Smooth muscle cell (in vitro differentiated cells): ENCODE data around the gene LYPD5. TPM values are rescaled to one million over a fixed set of nuclear protein-coding genes. Genes with fewer than 3 reads are reported as not detected.
"Not testable (repeated sequence)": the region's sequence is repeated elsewhere in the genome, so short reads cannot be mapped to it uniquely, and the experiment has no call there.

Experiments
- DNase-seq: peaks from one replicate; lab custom pipeline; 2025; ENCODE audit not compliant: unreplicated experiment; lab: John Stamatoyannopoulos, UW
- H2AFZ ChIP-seq: fragments of 200-600 bp; sonication (generic); 2 replicates; pipeline ENCODE4 v1.6.0; 2016; ENCODE audit warnings: antibody characterized with exemption, low read depth, mild to moderate bottlenecking
- H3F3A ChIP-seq: fragments of 200-600 bp; sonication (generic); 2 replicates; pipeline ENCODE4 v1.6.0; 2017; ENCODE audit warnings: antibody characterized with exemption, low read depth
- H3K27ac ChIP-seq: fragments of 200-600 bp; sonication (generic); 2 replicates; pipeline ENCODE4 v1.5.1; 2016; ENCODE audit warnings: low read depth, mild to moderate bottlenecking
- H3K27me3 ChIP-seq: fragments of 200-600 bp; sonication (generic); 2 replicates; pipeline ENCODE4 v1.6.1; 2016; ENCODE audit warnings: low read depth, mild to moderate bottlenecking
- H3K36me3 ChIP-seq: fragments of 200-600 bp; sonication (generic); 2 replicates; pipeline ENCODE4 v1.5.1; 2016; ENCODE audit warnings: low read depth
- H3K4me1 ChIP-seq: fragments of 200-600 bp; sonication (generic); 2 replicates; pipeline ENCODE4 v1.5.1; 2016; ENCODE audit warnings: low read depth
- H3K4me2 ChIP-seq: fragments of 200-600 bp; sonication (generic); 2 replicates; pipeline ENCODE4 v1.6.0; 2016; ENCODE audit warnings: mild to moderate bottlenecking
- H3K4me3 ChIP-seq: fragments of 200-600 bp; sonication (generic); 2 replicates; pipeline ENCODE4 v1.5.1; 2016; ENCODE audit warnings: mild to moderate bottlenecking
- H3K79me2 ChIP-seq: fragments of 200-600 bp; sonication (generic); 2 replicates; pipeline ENCODE4 v1.6.0; 2016; ENCODE audit warnings: low read depth, mild to moderate bottlenecking
- H3K9ac ChIP-seq: fragments of 200-600 bp; sonication (generic); 2 replicates; pipeline ENCODE4 v1.6.0; 2016; ENCODE audit warnings: low read depth
- H3K9me3 ChIP-seq: fragments of 200-600 bp; sonication (generic); replicated peaks from 2 replicates; pipeline ENCODE4 v1.5.1; 2016; ENCODE audit warnings: low read depth
- H4K20me1 ChIP-seq: fragments of 200-600 bp; sonication (generic); 2 replicates; pipeline ENCODE4 v1.6.0; 2016; ENCODE audit warnings: low read depth
- WGBS: methylation state at CpG from one replicate; pipeline ENCODE4 v1.1.7; 2016; ENCODE audit warnings: low lambda C conversion rate; 5-methylcytosine and 5-hydroxymethylcytosine counted together
- polyA plus RNA-seq: library from polyadenylated mRNA; unstranded; fragments of >200 nt; fragmentation: Nextera tagmentation; extraction: Ambion mirVana; gene quantifications from 2 replicates; pipeline ENCODE4 v1.2.1, GENCODE V29; 2016
- total RNA-seq: library from RNA; depleted of rRNA; stranded (reverse); fragments of >200 nt; gene quantifications from 2 replicates; pipeline ENCODE4 v1.2.3, GENCODE V29; 2014
- TF ChIP-seq, protein P1 (sequence below): fragments of 200-600 bp; sonication (generic); IDR thresholded peaks from 2 replicates; pipeline ENCODE4 v1.5.1; 2017; ENCODE audit warnings: borderline replicate concordance, mild to moderate bottlenecking, antibody characterized with exemption; ENCODE audit not compliant: insufficient read depth, poor library complexity, severe bottlenecking

Gene LYPD5
- total and polyA plus RNA-seq, 2 experiments from 2014 or later: 2.7 to 3.1 TPM

DNA sequence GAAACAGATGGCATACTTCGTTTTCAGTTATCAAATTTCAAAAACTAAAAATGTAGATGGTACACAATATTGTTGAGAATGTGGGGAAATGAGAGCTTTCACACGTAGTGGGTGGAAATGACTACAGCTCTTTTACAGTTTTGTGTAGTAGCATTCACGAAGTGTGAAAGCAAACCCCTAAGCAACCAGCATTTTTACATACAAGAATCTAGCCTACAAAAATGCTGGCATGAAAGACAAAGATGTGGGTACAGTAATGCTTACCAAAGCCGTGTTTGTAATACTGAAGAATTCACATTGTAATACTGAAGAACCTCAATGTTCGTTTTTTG, 18.6 kb upstream of the LYPD5 start:
- WGBS: 62% methylated on average over 5 of the region's 5 CpGs
- Histone ChIP-seq H3K27ac (no peak overlapping the region), H2AFZ (no peak overlapping the region), H3K27me3 (no peaks in the 10 kb centered on the region), H3K79me2 (no peaks in the 10 kb centered on the region), H3K4me1 (no peaks in the 10 kb centered on the region), H3K4me2 (no peak overlapping the region), H3K9me3 (no peaks in the 10 kb centered on the region), H3K36me3 (no peaks in the 10 kb centered on the region), H4K20me1 (no peaks in the 10 kb centered on the region), H3F3A (no peaks in the 10 kb centered on the region), H3K4me3 (no peak overlapping the region), H3K9ac (no peak overlapping the region)
- DNase-seq: no peak
- TF ChIP-seq, protein P1, sequence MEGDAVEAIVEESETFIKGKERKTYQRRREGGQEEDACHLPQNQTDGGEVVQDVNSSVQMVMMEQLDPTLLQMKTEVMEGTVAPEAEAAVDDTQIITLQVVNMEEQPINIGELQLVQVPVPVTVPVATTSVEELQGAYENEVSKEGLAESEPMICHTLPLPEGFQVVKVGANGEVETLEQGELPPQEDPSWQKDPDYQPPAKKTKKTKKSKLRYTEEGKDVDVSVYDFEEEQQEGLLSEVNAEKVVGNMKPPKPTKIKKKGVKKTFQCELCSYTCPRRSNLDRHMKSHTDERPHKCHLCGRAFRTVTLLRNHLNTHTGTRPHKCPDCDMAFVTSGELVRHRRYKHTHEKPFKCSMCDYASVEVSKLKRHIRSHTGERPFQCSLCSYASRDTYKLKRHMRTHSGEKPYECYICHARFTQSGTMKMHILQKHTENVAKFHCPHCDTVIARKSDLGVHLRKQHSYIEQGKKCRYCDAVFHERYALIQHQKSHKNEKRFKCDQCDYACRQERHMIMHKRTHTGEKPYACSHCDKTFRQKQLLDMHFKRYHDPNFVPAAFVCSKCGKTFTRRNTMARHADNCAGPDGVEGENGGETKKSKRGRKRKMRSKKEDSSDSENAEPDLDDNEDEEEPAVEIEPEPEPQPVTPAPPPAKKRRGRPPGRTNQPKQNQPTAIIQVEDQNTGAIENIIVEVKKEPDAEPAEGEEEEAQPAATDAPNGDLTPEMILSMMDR: no peak

DNA sequence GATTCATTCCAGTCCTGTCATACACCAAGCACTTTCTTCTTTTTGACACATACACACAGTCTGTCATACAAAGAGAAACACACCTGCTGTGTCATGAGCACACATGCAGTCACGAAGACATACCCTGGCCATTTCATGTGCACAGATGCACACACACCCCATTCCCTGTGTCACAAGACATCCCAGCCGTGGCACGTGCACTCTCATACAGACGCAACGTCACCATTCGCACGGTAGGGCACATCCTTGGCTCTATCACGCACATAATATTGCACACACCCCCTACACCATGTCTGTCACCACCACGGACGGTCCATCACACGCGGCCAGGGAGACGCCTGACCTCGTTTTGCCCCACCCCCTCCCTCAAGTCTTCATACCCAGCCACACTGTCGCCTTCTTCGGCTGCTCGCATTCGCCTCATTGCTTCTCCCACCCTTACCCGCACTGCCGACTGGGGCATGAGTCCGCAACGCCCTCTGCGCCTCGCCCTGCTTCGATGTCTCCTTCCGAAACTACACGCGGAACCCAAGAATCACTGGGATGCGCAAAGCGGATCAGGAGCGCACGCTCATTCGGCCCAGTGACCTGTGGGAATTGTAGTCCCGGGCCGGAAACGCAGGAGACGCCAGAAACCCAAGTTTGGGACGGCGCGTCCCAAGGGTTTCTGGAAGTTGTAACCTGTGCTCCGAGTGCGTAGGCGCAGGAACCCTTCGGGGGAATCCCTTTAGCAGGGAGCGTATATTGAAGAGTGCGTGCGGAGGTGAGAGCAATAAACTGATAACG, 18.0 kb upstream of the LYPD5 start:
- Histone ChIP-seq H3K9me3 (no peaks in the 10 kb centered on the region), H3K9ac (no peak overlapping the region), H2AFZ (no peak overlapping the region), H3K36me3 (no peaks in the 10 kb centered on the region), H3K27me3 (no peaks in the 10 kb centered on the region), H3K4me1 (no peaks in the 10 kb centered on the region), H3K4me3 (no peak overlapping the region), H3K4me2 (no peak overlapping the region), H3K79me2 (no peaks in the 10 kb centered on the region), H3K27ac (no peak overlapping the region), H3F3A (no peaks in the 10 kb centered on the region), H4K20me1 (no peaks in the 10 kb centered on the region)
- WGBS: 87% methylated on average over 48 of the region's 48 CpGs
- DNase-seq: no peak
- TF ChIP-seq, protein P1: no peak

DNA sequence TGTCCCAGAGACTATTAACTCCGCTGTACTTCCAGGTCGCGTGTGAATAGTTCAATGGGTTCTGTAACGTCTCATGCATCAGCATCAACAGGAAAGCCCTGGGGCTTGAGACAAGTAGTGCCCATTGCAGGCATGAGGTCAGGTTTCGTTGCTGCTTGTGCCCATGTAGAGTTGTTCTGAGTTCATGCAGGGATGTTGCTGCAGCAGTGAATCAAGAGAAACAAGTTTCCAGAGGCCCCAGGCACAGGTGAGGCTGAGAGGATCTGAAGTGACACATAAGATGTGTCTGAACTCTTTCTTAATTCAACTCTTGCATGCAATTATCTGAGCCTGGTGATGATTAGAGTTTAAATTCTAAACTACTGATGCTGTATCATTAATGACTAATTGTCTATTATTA, 16.3 kb upstream of the LYPD5 start:
- H3K36me3 ChIP-seq: no peaks in the 10 kb centered on the region
- H3K4me2 ChIP-seq: no peak overlapping the region
- TF ChIP-seq, protein P1: no peak
- no peaks in the 10 kb centered on the region for H3K79me2 ChIP-seq
- no peaks in the 10 kb centered on the region for H3K27me3 ChIP-seq
- no peak overlapping the region for H3K27ac ChIP-seq
- H3K9me3 ChIP-seq: no peaks in the 10 kb centered on the region
- no peaks in the 10 kb centered on the region for H4K20me1 ChIP-seq
- WGBS: 78% methylated on average over 5 of the region's 5 CpGs
- H3K4me3 ChIP-seq: no peak overlapping the region
- no peaks in the 10 kb centered on the region for H3K4me1 ChIP-seq
- no peak for DNase-seq
- no peaks in the 10 kb centered on the region for H3F3A ChIP-seq
- H3K9ac ChIP-seq: no peak overlapping the region
- H2AFZ ChIP-seq: no peak overlapping the region

DNA sequence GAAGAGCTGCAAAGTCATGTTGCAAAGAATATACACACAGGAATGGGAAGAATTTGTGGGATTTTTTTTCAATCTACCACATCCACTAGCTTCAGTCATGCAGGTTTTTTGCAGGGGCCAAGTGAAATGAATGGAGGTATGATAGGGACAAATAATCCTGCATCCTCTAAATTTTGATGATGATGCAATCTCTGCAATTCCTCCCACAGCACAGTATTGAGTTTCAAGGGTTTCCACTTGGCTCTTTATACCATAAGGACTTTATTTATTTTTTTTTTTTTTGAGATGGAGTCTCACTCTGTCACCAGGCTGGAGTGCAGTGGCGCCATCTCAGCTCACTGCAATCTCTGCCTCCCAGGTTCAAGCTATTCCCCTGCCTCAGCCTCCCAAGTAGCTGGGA, 15.2 kb upstream of the LYPD5 start:
- H3F3A ChIP-seq, H3K79me2 ChIP-seq: not testable (repeated sequence)

More for the DNA sequence above, 15.2 kb upstream of the LYPD5 start:
- H3K9ac ChIP-seq, H4K20me1 ChIP-seq, H3K9me3 ChIP-seq, H3K4me1 ChIP-seq, DNase-seq, H3K36me3 ChIP-seq, H3K4me3 ChIP-seq, H3K27ac ChIP-seq, H3K27me3 ChIP-seq, H2AFZ ChIP-seq, H3K4me2 ChIP-seq: not testable (repeated sequence)
- WGBS: 89% methylated on average over 1 of the region's 1 CpG
